Measurements from ENCODE around the gene PTPN11. TPM values are rescaled to one million over a fixed set of nuclear protein-coding genes. Genes with fewer than 3 reads are reported as not detected.
"Not testable (repeated sequence)": the region's sequence is repeated elsewhere in the genome, so short reads cannot be mapped to it uniquely, and the experiment has no call there.

PTPN11 gene
- total RNA-seq, 1 experiment from 2014 or later: 181 TPM

GRCh38 chr12:112389228-112389627 lies 29.5 kb upstream of the PTPN11 start (continued):
- TF ChIP-seq CTCF (IDR thresholded peaks at IDR 0.05 in 2 of 3, conservative IDR thresholded peaks at IDR 0.05 in 1 of 3; ENCODE audit: borderline replicate concordance in 1 of 3, insufficient read depth in 1 of 3, low read depth in 2 of 3, low read length in 2 of 3) (no peak), ATF3 (IDR thresholded peaks at IDR 0.05) (no peak), JUND (IDR thresholded peaks at IDR 0.05) (no peak), YY1 (IDR thresholded peaks at IDR 0.05; ENCODE audit: extremely low read depth, insufficient replicate concordance, low read depth, low read length) (no peak)

GRCh38 chr12:112389922-112390654 lies 28.7 kb upstream of the PTPN11 start:
- H3K27ac ChIP-seq (ENCODE audit: low read depth, low read length); H2AFZ ChIP-seq (ENCODE audit: low read depth, low read length, poor library complexity, severe bottlenecking); H3K36me3 ChIP-seq (ENCODE audit: control insufficient read depth in 1 of 2, insufficient read depth in 2 of 2, low read length in 2 of 2); ATAC-seq; H3K27me3 ChIP-seq (ENCODE audit: insufficient read depth, low read length); H3K79me2 ChIP-seq (ENCODE audit: insufficient read depth, low read length); BruUV-seq (replicated peaks); DNase-seq (ENCODE audit: low read depth, low spot score); POLR2A ChIA-PET; H3K9ac ChIP-seq (ENCODE audit: low read length); H3K9me3 ChIP-seq (ENCODE audit: control insufficient read depth in 1 of 2, insufficient read depth in 1 of 2, low read depth in 1 of 2, low read length in 2 of 2); RAD21 ChIA-PET (ENCODE audit: low non-redundant PET in 1 of 2, low total read pairs in 2 of 2, uncharacterized antibody in 2 of 2, unreplicated experiment in 2 of 2); CTCF ChIA-PET; H3K4me2 ChIP-seq (ENCODE audit: low read length); H3K4me1 ChIP-seq (ENCODE audit: control insufficient read depth in 1 of 2, insufficient read depth in 2 of 2, low read length in 2 of 2); H3K9me2 ChIP-seq (ENCODE audit: insufficient read depth); H4K20me1 ChIP-seq (ENCODE audit: insufficient read depth); H3K4me3 ChIP-seq (replicated peaks in 1 of 2; ENCODE audit: low read depth in 1 of 2, low read length in 2 of 2): not testable (repeated sequence)
- intact Hi-C loops (cut with micrococcal nuclease): loop anchor here (10.0 kb wide), 3 partner anchors 95 to 355 kb away; partner anchors contain the start of gene NAA25

All from HCT116 (cell line).